WTC11 (cell line): Measurements from ENCODE around the gene WDR59.

Source experiments
- ELF4 ChIP-seq: sonication (generic); formaldehyde crosslinking; IDR thresholded peaks from 2 replicates; pipeline ENCODE4 v1.8.1; 2022; ENCODE audit warnings: low read depth, mild to moderate bottlenecking, moderate library complexity, missing genetic modification reagents
- NR2C2 ChIP-seq: sonication (generic); formaldehyde crosslinking; IDR thresholded peaks from 2 replicates; pipeline ENCODE4 v1.8.0; 2022; ENCODE audit warnings: mild to moderate bottlenecking, missing genetic modification reagents
- SOX15 ChIP-seq: fragments of 250-450 bp; sonication (Bioruptor Pico); IDR thresholded peaks from 2 replicates; pipeline ENCODE4 v1.9.0; 2021; ENCODE audit warnings: mild to moderate bottlenecking
- SP1 ChIP-seq: sonication (generic); formaldehyde crosslinking; conservative IDR thresholded peaks from 2 replicates; pipeline ENCODE4 v1.8.1; 2022; ENCODE audit warnings: missing genetic modification reagents
- TEAD4 ChIP-seq: sonication (generic); formaldehyde crosslinking; IDR thresholded peaks from 2 replicates; pipeline ENCODE4 v1.8.0; 2022; ENCODE audit warnings: mild to moderate bottlenecking, missing genetic modification reagents
- ZNF232 ChIP-seq: sonication (generic); formaldehyde crosslinking; IDR thresholded peaks from 2 replicates; pipeline ENCODE4 v1.8.0; 2022; ENCODE audit warnings: mild to moderate bottlenecking, missing genetic modification reagents
- ZNF396 ChIP-seq: fragments of 250-450 bp; sonication (Bioruptor Pico); IDR thresholded peaks from 2 replicates; pipeline ENCODE4 v1.8.0; 2021; ENCODE audit warnings: mild to moderate bottlenecking, moderate library complexity, borderline replicate concordance
- TF ChIP-seq, protein P1 (sequence below): sonication (generic); formaldehyde crosslinking; IDR thresholded peaks from 2 replicates; pipeline ENCODE4 v1.8.1; 2023; ENCODE audit warnings: mild to moderate bottlenecking, missing genetic modification reagents, borderline replicate concordance
- TF ChIP-seq, protein P2 (sequence below): fragments of 200-600 bp; IDR thresholded peaks from 2 replicates; pipeline ENCODE4 v1.8.0; 2022; ENCODE audit warnings: antibody characterized with exemption
- TF ChIP-seq, protein P3 (sequence below): sonication (generic); formaldehyde crosslinking; conservative IDR thresholded peaks from 2 replicates; pipeline ENCODE4 v1.8.1; 2022; ENCODE audit warnings: mild to moderate bottlenecking, missing genetic modification reagents
- TF ChIP-seq, protein P4 (sequence below): sonication (generic); formaldehyde crosslinking; IDR thresholded peaks from 2 replicates; pipeline ENCODE4 v1.8.1; 2023; ENCODE audit warnings: mild to moderate bottlenecking, missing genetic modification reagents, moderate library complexity
- TF ChIP-seq, protein P5 (sequence below): sonication (generic); formaldehyde crosslinking; IDR thresholded peaks from 2 replicates; pipeline ENCODE4 v1.8.1; 2022; ENCODE audit warnings: low read depth, mild to moderate bottlenecking, moderate library complexity, missing genetic modification reagents, borderline replicate concordance

DNA sequence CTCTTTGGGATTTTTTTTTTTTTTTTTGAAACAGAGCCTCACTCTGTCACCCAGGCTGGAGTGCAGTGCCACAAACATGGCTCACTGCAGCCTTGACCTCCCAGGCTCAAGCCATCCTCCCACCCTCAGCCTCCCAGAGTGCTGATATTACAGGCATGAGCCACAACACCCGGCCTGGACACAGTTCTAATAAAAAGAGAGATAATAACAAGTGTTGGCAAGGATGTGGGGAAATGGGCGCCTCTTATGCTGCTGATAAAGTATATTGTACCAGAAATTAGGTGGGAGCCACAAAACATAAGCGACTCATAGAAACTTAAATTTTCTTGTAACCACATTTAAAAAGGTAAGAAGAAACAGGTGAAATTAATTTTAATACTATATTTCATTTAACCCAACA, 159.9 kb downstream of the WDR59 start:
- no peak for TF ChIP-seq NR2C2 (CRISPR knock-in tag)
- TF ChIP-seq, protein P1, sequence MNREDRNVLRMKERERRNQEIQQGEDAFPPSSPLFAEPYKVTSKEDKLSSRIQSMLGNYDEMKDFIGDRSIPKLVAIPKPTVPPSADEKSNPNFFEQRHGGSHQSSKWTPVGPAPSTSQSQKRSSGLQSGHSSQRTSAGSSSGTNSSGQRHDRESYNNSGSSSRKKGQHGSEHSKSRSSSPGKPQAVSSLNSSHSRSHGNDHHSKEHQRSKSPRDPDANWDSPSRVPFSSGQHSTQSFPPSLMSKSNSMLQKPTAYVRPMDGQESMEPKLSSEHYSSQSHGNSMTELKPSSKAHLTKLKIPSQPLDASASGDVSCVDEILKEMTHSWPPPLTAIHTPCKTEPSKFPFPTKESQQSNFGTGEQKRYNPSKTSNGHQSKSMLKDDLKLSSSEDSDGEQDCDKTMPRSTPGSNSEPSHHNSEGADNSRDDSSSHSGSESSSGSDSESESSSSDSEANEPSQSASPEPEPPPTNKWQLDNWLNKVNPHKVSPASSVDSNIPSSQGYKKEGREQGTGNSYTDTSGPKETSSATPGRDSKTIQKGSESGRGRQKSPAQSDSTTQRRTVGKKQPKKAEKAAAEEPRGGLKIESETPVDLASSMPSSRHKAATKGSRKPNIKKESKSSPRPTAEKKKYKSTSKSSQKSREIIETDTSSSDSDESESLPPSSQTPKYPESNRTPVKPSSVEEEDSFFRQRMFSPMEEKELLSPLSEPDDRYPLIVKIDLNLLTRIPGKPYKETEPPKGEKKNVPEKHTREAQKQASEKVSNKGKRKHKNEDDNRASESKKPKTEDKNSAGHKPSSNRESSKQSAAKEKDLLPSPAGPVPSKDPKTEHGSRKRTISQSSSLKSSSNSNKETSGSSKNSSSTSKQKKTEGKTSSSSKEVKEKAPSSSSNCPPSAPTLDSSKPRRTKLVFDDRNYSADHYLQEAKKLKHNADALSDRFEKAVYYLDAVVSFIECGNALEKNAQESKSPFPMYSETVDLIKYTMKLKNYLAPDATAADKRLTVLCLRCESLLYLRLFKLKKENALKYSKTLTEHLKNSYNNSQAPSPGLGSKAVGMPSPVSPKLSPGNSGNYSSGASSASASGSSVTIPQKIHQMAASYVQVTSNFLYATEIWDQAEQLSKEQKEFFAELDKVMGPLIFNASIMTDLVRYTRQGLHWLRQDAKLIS (CRISPR knock-in tag), result no peak
- TF ChIP-seq, protein P2, sequence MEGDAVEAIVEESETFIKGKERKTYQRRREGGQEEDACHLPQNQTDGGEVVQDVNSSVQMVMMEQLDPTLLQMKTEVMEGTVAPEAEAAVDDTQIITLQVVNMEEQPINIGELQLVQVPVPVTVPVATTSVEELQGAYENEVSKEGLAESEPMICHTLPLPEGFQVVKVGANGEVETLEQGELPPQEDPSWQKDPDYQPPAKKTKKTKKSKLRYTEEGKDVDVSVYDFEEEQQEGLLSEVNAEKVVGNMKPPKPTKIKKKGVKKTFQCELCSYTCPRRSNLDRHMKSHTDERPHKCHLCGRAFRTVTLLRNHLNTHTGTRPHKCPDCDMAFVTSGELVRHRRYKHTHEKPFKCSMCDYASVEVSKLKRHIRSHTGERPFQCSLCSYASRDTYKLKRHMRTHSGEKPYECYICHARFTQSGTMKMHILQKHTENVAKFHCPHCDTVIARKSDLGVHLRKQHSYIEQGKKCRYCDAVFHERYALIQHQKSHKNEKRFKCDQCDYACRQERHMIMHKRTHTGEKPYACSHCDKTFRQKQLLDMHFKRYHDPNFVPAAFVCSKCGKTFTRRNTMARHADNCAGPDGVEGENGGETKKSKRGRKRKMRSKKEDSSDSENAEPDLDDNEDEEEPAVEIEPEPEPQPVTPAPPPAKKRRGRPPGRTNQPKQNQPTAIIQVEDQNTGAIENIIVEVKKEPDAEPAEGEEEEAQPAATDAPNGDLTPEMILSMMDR, result no peak
- TF ChIP-seq SOX15 (CRISPR knock-in tag), result no peak
- TF ChIP-seq ELF4 (CRISPR knock-in tag), result no peak
- no peak for TF ChIP-seq SP1
- no peak for TF ChIP-seq ZNF232 (CRISPR knock-in tag)
- TF ChIP-seq, protein P3, sequence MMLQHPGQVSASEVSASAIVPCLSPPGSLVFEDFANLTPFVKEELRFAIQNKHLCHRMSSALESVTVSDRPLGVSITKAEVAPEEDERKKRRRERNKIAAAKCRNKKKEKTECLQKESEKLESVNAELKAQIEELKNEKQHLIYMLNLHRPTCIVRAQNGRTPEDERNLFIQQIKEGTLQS, result no peak
- TF ChIP-seq, protein P4, sequence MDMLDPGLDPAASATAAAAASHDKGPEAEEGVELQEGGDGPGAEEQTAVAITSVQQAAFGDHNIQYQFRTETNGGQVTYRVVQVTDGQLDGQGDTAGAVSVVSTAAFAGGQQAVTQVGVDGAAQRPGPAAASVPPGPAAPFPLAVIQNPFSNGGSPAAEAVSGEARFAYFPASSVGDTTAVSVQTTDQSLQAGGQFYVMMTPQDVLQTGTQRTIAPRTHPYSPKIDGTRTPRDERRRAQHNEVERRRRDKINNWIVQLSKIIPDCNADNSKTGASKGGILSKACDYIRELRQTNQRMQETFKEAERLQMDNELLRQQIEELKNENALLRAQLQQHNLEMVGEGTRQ (CRISPR knock-in tag), result no peak
- TF ChIP-seq, protein P5, sequence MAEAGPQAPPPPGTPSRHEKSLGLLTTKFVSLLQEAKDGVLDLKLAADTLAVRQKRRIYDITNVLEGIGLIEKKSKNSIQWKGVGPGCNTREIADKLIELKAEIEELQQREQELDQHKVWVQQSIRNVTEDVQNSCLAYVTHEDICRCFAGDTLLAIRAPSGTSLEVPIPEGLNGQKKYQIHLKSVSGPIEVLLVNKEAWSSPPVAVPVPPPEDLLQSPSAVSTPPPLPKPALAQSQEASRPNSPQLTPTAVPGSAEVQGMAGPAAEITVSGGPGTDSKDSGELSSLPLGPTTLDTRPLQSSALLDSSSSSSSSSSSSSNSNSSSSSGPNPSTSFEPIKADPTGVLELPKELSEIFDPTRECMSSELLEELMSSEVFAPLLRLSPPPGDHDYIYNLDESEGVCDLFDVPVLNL, result no peak
- no peak for TF ChIP-seq ZNF396
- no peak for TF ChIP-seq TEAD4
